HG03378 (cell line): ENCODE results near the gene PDE11A.

Experiments
- ATAC-seq: cut with Tn5 transposase; IDR thresholded peaks from one replicate; pipeline ENCODE4 v1.9.1; 2021; ENCODE audit warnings: mild to moderate bottlenecking, moderate library complexity; ENCODE audit not compliant: unreplicated experiment

Gene PDE11A

GRCh38 chr2:177606636-177607035 lies 465.9 kb downstream of the PDE11A start:
- ATAC-seq = no peak

GRCh38 chr2:177604271-177605065 lies 468.1 kb downstream of the PDE11A start:
- no peak for ATAC-seq

- ATAC-seq = no peak
Measured at GRCh38 chr2:177603768-177604167, 468.8 kb downstream of the PDE11A start.

GRCh38 chr2:177603181-177603580 lies 469.4 kb downstream of the PDE11A start:
- ATAC-seq = no peak

GRCh38 chr2:177602611-177603164 lies 469.9 kb downstream of the PDE11A start:
- ATAC-seq = no peak

- ATAC-seq = no peak
Measured at GRCh38 chr2:177600917-177601316, 471.7 kb downstream of the PDE11A start.

GRCh38 chr2:177599956-177600355 lies 472.6 kb downstream of the PDE11A start:
- ATAC-seq = no peak

DNA sequence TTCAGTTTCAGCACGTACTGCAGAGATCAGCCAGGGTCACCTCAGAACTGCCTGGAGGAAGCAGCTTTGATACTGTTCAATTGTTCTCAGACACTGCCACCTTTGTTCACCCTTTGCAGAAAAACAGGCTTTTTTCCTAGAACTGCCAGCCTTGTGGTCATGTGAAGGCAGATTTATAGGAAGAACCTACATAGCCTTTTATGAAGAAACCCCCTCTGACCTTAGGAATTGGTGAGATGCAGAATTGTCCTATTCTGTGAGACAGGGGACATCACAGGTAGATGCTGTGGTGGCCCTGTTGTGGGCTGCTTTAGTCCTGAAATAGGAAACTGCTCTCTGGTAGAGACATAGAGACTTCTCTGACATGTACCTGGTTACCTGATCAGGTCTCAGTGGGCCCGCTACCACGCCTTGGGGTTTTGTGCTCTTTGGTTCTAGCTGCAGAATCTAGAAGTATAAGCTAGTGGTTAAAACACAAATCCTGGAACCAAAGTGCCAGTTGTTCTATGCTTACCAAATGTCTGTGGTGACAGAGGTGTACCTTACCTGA lies 473.4 kb downstream of the PDE11A start:
- ATAC-seq = no peak

- ATAC-seq = no peak
Measured at GRCh38 chr2:177598326-177599138, 474.0 kb downstream of the PDE11A start.

GRCh38 chr2:177597759-177598158 lies 474.8 kb downstream of the PDE11A start:
- no peak for ATAC-seq

DNA sequence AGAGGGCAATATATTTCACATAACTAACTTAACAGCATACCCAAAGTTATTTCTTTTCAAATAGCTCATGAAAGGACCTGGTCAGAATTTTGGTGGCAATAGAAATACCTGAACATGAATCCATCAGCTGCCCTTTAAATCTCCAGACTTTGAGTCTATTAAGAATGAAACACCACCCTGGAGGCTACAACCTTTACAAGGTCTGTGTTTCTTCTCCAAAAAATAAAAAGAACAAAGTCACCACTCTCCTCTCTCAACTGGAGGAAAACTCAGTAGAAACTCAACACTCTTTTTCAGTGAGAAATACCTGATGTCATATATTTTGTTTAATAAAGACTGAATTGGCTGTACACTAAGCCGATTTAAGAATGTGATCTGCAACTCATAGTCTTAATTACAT lies 475.7 kb downstream of the PDE11A start:
- no peak for ATAC-seq

DNA sequence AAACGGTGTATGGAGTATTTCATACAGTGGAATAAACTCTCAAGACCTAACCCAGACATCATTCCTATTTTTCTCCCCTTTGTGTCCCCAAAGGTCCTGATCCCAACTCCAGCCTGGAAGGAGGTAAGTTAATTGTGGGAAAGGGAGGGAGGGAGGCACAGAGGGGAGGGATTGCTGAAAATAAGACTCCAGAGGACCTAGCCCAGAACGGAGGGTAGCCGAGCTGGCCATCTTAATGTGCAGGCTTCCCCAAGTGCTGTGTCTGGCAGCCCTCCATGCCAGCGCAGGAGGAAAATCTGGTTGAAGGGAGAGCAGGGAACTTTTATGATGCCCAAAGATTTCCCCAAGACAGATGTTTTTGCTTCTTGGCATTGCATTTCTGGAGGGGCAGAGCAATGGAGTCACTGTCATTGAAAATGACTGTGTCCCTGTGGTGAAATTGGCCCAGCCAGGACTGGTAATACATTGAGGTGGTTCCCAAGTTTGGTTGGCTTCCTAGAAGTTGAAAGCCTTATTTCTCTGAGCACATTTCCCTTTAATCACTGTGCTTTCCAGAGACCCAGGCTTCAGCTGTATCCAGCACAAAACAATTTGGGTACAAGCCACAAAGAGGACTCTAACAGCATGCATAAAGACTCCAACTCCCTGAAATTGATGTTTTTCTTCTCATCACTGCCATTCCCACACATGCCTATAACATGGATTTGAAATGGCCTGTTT lies 477.3 kb downstream of the PDE11A start:
- ATAC-seq = no peak

DNA sequence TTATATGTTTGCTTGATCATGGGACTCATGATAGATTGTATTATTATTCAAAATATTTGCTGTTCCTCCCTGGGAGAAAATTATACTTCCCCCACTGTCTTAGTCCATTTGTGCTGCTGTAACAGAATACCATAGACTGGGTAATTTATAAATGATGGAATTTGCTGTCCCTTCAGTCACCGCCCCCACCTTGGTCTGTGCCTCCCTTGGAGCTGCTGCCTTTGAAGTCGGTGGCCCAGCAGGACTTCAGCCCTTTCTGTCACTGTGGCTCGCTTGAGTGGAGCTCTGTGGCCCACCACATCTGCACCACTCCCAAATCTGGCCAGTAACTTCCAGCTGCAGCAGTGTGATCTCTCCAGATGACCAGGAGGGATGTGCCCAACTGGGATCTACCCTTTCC lies 479.2 kb downstream of the PDE11A start:
- ATAC-seq = no peak

- no peak for ATAC-seq
Measured at GRCh38 chr2:177592945-177593344, 479.6 kb downstream of the PDE11A start.

DNA sequence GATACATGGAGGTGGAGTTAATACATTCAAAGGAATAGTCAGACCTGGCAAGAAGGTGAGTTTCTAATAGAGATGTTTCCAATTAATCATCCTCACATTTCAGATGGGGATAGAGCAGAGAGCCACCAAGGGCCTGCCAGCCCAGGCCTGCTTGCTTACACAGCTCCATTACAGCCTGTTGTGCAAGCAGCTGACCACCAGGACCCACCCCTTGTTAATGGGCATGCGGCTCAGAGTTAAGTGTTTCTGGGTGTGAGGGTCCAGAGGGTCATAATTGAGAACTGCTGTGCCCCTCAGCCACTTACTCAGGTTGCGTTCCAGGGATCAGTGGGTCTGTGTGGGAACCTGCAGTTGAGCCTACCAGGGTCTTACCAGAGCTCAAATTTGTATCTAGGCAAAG lies 480.2 kb downstream of the PDE11A start:
- no peak for ATAC-seq

DNA sequence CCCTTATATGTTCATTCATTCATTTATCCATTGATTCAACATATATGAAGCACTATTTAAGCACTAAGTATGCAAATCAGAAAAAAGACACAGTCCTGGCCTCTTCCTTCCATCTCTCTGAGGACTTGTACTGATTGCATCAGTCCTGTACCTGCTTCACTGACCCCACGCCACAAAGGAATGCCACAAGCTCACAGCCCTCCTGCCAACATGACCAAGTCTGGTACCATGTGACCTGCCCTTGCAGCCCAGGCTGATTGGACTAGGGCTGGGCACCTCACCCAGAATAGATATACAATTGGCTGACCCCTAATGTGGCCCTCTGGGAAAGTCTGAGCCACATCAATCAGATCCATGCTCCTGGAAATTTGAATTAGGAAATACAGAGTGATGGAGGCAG lies 483.4 kb downstream of the PDE11A start:
- no peak for ATAC-seq

DNA sequence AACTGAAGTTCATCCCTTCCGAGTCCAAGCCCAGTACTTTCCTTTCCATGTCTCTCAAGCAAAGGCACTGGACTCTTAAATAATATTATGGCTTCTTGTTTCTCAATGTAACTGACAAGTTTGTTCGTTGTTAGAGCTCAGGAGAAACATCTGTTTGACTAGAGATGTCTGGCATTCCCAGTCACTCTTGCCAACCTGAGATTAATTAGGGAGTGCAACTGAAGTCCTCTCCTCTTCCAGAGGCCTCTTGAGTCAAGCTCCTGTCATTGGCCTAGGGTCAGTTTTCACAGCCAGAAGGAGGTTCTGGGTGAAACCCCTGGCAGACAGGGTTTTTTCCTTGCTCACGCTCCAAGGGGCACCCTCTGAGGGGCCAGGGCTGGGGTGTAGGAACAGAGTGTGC lies 483.9 kb downstream of the PDE11A start:
- no peak for ATAC-seq

DNA sequence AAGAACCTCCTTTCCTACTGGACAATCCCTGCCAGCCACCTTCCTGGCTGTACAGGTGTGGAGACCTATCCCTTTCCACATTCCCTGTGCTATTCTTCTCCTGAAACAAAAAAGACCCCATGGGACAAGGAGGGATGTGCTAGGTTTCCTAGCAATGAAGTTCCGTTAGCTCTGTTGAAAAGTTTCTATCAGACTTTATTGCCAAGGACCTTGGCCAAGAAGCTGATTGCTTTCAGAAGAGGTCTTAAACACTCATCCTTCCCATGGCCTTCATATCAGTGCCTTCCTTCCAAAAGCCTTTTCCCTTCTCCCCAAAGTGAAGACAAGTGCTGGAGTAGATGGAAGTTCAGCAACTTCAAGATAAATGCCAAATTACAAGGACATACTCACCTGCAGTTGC lies 485.2 kb downstream of the PDE11A start:
- no peak for ATAC-seq

DNA sequence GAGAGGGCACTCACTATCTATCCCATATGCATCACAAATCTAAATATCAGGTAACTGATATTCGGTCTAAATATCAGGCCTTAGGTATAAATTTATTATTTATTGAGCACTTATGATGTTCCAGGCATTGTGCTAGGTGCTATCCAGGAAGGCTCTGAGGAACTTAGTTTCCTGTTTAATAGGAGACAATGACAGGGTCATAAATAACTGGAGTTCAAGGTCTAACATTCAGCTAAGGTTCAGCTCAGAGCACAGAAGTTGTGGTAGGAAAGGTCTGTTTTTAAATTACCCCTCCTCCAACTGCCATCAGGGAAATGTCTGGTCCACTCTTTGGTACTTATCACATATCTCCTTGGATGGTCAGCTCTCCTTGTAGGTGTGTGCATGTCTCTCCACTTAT lies 486.4 kb downstream of the PDE11A start:
- ATAC-seq = no peak

DNA sequence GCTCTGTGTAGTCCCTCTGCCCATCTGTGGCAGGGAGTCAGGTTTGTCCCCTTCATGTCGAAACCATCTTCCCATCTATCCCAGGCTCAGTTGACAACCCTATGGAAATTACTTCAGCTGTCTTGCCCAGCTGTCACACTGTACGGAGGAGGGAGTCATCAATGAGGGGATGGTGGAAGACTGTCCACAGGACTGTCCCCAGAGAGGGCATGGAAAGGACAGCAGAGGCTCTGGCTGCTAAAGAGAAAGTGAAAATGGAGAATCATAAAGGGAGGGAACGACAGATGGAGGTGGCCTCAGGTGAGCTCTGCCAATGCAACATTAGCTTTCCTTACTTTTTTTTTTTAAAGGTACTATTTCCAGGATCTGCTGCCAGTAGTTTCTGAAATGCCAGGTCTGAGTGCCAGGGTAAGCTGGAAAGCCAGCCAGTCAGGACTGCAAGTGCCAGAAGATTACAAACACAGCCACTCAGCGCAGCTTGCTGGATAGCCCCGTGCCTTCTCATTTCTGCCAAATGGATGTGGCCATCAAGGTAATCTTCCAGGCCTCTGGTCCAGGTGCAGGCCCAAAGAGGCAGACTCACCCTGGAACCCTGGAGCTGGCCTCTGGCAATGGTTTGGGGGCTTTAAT lies 487.2 kb downstream of the PDE11A start:
- ATAC-seq = no peak
